Stimulated activated naive CD8-positive, alpha-beta T cell treated with anti-CD3 and anti-CD28 coated beads, Interleukin-15, amount 100 ng/mL, for 72 hours (primary cell): ENCODE results near the gene NMU.
"Not testable (repeated sequence)": the region's sequence is repeated elsewhere in the genome, so short reads cannot be mapped to it uniquely, and the experiment has no call there.

Experiments
- ATAC-seq: fragments of 150-1000 bp; cut with Tn5 transposase; 2 replicates; pipeline ENCODE4 v1.10.0; 2021; ENCODE audit warnings: mild to moderate bottlenecking, moderate library complexity
- DNase-seq, 2 donors: peaks; one replicate each; pipeline ENCODE4 v3.0.0; 2021 to 2022
- H3K27ac Mint-ChIP-seq, 2 donors: one replicate each; pipeline ENCODE4 v1.8.0; 2022; ENCODE audit warnings: mild to moderate bottlenecking in 2 of 2, mixed read lengths in 2 of 2, moderate library complexity in 2 of 2
- H3K27me3 Mint-ChIP-seq: one replicate; pipeline ENCODE4 v1.8.0; 2022; ENCODE audit warnings: mixed read lengths
- H3K4me1 Mint-ChIP-seq: one replicate; pipeline ENCODE4 v1.8.0; 2022; ENCODE audit warnings: mild to moderate bottlenecking, mixed read lengths
- H3K4me3 Mint-ChIP-seq, 2 donors: one replicate each; pipeline ENCODE4 v1.8.0; 2022; ENCODE audit warnings: mild to moderate bottlenecking in 2 of 2, mixed read lengths in 2 of 2, moderate library complexity in 1 of 2
- H3K9me3 Mint-ChIP-seq, 2 donors: one replicate each; pipeline ENCODE4 v1.8.0; 2022; ENCODE audit warnings: mixed read lengths in 2 of 2

The NMU gene

DNA sequence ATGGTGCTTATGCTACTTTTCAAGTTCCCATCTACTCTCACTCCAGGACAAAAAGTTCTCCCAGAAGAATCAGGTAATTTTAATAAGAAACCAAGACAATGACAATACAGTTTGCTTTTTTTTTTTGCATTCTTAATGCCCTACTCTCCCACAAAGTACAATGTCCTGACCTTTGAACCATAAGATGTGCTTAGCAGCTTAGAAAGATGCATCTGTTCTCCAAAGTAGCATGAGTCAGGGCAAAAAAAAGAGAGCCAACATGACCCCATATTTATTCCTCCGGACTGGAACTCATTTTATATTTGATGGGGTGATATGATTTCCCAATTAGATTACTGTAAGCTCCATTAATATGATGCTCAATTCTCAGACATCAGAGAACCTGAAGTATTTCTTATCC, 27.5 kb downstream of the NMU start:
- no peak for ATAC-seq
- H3K4me3 Mint-ChIP-seq: no peak overlapping the region
- no peak for DNase-seq
- no peak overlapping the region for H3K27ac Mint-ChIP-seq
- H3K9me3 Mint-ChIP-seq: no peaks in the 10 kb centered on the region
- no peaks in the 10 kb centered on the region for H3K4me1 Mint-ChIP-seq
- peaks cover 7% of the 10 kb centered on the region for H3K27me3 Mint-ChIP-seq

DNA sequence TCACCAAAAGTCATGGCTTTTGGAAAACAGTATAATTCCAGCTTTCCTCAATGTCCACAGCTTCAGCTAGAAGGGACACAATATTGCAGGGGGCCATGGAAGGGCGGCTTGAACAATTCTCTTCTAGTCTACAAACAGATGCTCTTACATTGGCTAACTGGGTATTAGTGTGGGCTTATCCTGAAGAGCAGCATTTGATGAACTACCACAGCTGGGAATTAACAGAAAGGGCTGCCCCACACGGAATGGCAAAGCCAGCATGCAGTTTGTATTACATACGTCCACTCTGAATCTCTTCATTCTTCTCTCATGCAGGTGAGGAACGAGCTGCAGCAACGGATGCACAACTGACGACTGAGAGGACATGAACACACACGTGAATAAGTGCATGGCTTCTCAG, 31.1 kb downstream of the NMU start:
- Mint-ChIP-seq H3K9me3 (no peaks in the 10 kb centered on the region), H3K27me3 (peaks cover 7% of the 10 kb centered on the region), H3K27ac (no peak overlapping the region), H3K4me3 (no peak overlapping the region), H3K4me1 (no peaks in the 10 kb centered on the region)
- ATAC-seq: no peak
- no peak for DNase-seq

DNA sequence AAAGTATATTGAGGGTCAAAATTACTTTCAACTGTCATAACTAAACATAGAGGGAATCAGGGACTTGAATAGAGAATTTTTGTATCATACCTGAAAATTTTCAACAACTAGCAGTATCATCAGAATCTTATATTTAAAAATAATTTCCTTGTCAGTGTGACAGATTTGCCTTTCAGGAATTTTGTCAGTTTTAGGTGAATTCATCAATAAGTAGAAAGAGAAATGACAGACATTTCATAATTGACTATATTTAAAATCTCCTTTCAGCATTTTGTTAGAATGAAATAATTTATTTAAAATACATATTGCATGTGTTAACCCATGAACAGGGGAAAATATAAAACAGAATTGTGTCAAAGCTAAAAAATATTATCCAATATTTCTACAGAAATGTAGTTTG, 35.5 kb downstream of the NMU start:
- H3K27ac Mint-ChIP-seq: no peak overlapping the region
- peaks cover 18% of the 10 kb centered on the region for H3K27me3 Mint-ChIP-seq
- no peak for DNase-seq
- no peaks in the 10 kb centered on the region for H3K4me1 Mint-ChIP-seq
- H3K9me3 Mint-ChIP-seq: no peaks in the 10 kb centered on the region
- no peak for ATAC-seq
- no peak overlapping the region for H3K4me3 Mint-ChIP-seq

DNA sequence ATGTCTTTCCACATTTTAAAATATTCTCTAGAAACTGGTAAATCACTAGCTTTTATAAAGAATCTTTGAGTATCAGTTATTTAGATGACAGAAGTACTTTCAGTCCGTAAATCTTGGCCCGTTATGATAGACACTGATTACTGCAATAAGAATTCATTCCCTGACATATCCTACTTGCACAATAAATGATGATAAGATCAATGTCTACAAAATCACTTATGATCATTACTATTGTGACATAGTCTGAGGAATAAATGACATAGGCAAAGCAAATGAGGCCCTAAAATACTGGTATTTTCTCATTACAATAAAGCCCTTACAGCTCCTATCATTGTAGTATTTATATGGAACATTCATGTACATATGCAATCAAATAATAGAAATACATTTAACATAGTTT, 37.5 kb downstream of the NMU start:
- Mint-ChIP-seq H3K4me3 (no peak overlapping the region), H3K27me3 (peaks cover 10% of the 10 kb centered on the region)

DNA sequence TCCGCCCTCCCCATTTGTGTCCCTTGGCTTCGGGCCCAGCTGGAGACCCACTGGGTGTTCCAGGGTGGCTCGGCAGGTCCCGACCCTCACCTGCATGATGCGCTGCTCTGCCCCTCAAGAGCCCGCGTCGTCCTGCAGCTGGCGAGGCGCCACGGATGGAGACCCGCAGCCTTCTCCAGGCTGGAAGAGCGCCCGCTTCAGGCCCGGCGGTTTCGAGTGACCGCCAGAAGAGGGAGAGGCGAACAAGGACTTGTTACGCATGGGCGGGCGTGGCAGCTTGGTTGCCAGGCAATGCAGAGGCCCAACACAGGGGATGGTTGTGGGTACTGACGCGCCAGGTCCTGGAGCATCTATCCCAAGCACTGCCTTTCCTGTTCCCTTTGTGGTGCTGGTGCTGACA, 44.1 kb downstream of the NMU start, which contains the start of gene PDCL2:
TSS of gene PDCL2 (minus strand) at position 232 of the 400 bp plus-strand sequence. CDS start at position 96, 136 bp downstream.
- ATAC-seq (no peak), DNase-seq (no peak)
- Mint-ChIP-seq H3K27me3 (peaks cover 10% of the 10 kb centered on the region), H3K4me3 (no peak within 1 kb of the TSS), H3K27ac (no peak within 1 kb of the TSS), H3K9me3 (peaks cover 0 to 7% of the 10 kb centered on the region in 2 donors), H3K4me1 (no peaks in the 10 kb centered on the region)

More for the DNA sequence above, 37.5 kb downstream of the NMU start:
- Mint-ChIP-seq H3K4me1 (no peaks in the 10 kb centered on the region), H3K27ac (no peak overlapping the region), H3K9me3 (no peaks in the 10 kb centered on the region)
- ATAC-seq (no peak), DNase-seq (no peak)

DNA sequence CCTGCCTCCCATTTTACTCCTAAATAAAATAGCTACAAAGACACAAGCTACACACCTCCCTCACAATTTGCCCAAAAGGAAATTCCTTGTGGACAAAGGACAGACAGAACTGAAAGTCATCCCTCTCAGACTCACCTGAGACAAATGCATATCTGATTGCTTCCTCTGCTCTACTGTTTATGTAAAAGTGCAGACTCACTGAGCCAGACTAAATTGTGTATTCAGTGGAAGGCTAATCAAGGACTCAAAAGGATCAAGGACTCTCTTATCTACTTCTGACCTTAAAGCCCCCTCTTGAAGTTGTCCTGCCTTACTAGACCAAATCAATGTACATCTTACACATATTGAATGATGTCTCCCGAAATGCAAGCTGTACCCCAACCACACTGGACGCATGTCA, 47.9 kb downstream of the NMU start:
- no peak for ATAC-seq
- no peak for DNase-seq
- no peak overlapping the region for H3K4me3 Mint-ChIP-seq
- peaks cover 17% of the 10 kb centered on the region for H3K27me3 Mint-ChIP-seq
- no peaks in the 10 kb centered on the region for H3K4me1 Mint-ChIP-seq
- no peak overlapping the region for H3K27ac Mint-ChIP-seq
- H3K9me3 Mint-ChIP-seq: peaks cover 0 to 15% of the 10 kb centered on the region in 2 donors

DNA sequence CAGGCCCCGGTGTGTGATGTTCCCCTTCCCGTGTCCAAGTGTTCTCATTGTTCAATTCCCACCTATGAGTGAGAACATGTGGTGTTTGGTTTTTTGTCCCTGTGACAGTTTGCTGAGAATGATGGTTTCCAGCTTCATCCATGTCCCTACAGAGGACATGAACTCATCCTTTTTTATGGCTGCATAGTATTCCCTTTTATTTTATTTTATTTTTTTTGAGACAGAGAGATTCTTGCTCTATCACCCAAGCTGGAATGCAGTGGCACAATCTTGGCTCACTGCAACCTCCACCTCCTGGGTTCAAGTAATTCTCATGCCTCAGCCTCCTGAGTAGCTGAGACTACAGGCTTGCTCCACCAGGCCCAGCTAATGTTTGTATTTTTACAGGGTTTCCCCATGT, 53.3 kb downstream of the NMU start:
- not testable (repeated sequence) for DNase-seq, H3K4me1 Mint-ChIP-seq, H3K4me3 Mint-ChIP-seq, ATAC-seq, H3K27ac Mint-ChIP-seq
- H3K27me3 Mint-ChIP-seq: peaks cover 29% of the 10 kb centered on the region
- peaks cover 0 to 10% of the 10 kb centered on the region in 2 donors for H3K9me3 Mint-ChIP-seq

DNA sequence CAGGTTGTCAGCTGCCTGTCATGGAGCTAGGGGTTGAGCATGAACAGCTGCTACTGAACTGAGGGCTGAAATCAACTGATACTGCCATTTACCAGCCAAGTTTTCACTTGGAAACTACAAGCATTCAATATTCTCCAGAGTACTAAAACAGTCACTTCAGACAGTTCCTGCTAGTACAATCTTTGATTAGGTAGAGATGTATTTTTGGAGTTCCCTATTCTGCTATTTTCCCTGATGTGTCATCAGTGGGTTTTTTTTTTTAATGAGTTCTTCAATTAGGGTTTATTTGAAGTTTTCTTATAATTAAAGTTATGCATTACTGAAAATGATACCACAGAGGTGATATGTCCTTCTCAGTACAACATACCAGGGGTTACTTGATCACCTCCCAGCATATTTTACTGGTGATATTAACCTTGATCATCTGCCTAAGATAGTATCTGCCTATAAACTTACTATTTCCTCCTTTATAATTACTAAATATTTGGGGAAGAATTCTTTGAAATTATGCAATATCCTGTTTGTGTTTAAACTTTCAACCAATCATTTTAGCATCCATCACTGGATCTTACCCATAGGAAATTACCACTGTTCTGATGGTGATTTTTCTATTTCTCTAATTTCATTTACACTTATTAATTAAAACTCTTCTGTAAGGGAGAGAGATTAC, 57.6 kb downstream of the NMU start:
- DNase-seq (no peak), ATAC-seq (no peak)
- no peak overlapping the region for H3K4me3 Mint-ChIP-seq
- H3K27ac Mint-ChIP-seq: no peak overlapping the region
- peaks cover 24% of the 10 kb centered on the region for H3K27me3 Mint-ChIP-seq
- H3K4me1 Mint-ChIP-seq: peaks cover 9% of the 10 kb centered on the region
- H3K9me3 Mint-ChIP-seq: peaks cover 8 to 17% of the 10 kb centered on the region in 2 donors

DNA sequence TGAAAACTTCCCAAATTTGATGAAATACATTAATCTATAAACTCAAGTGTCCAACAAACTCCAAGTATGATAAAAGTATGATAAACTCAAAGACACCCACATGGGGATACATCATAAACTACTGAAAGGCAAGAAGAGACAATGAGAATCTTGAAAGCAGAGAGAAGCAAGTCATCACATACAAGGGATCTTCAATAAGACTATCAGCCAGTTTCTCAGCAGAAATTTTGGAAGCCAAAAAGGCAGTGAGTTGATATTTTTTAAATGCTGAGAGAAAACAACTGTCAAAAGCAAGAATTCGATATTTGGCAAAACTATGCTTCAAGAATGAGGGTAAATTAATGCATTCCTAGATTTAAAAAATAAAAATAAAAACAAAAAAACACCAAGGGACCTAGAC, 60.6 kb downstream of the NMU start:
- Mint-ChIP-seq H3K4me1 (peaks cover 9% of the 10 kb centered on the region), H3K27me3 (peaks cover 8% of the 10 kb centered on the region)
- no peak for ATAC-seq

DNA sequence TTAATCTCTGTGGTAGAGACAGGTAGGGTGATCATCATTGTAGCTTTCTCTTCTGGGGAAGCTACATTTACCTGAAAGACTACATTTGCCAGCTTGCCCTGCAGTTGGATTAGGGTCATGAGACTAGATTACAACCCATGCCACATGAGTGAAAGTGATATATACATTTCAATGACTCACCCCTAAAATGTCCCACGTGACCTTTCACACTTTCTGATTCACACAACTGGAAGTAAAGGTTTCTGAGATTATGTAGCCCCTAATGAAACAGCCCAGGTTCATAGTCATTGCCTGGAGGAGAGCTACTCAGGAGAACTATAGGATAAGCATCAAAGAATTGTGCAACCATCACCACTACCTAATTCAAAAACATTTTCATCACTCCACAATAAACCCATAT, 61.8 kb downstream of the NMU start:
- Mint-ChIP-seq H3K27ac (no peak overlapping the region), H3K27me3 (peaks cover 2% of the 10 kb centered on the region), H3K9me3 (peaks cover 8 to 11% of the 10 kb centered on the region in 2 donors), H3K4me3 (no peak overlapping the region), H3K4me1 (peaks cover 9% of the 10 kb centered on the region)
- DNase-seq: no peak
- ATAC-seq: peak; percentile 89

More for the DNA sequence above, 60.6 kb downstream of the NMU start:
- DNase-seq: no peak
- peaks cover 8 to 11% of the 10 kb centered on the region in 2 donors for H3K9me3 Mint-ChIP-seq
- no peak overlapping the region for H3K27ac Mint-ChIP-seq
- no peak overlapping the region for H3K4me3 Mint-ChIP-seq

DNA sequence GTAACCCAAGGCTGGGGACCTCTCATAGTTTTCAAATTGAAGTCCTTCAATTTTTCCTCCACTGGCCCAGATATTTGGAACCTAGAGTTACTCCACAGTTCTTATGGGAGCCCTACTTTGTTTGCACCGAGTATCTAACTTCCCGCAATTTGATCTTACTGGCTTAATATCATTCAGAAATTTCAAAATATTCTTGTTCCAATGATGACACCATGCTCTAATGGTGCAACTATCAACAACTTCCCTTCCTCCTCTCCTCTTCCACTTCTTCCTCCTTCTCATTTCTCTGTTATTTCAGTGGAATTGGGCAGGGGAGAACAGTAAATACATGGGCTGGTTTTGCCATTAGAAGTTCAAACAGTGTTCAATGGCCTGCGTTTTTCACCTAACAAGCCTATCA, 64.3 kb downstream of the NMU start:
- DNase-seq: no peak
- Mint-ChIP-seq H3K4me3 (no peak overlapping the region), H3K27ac (no peak overlapping the region), H3K4me1 (peaks cover 9% of the 10 kb centered on the region), H3K27me3 (no peaks in the 10 kb centered on the region), H3K9me3 (peaks cover 8 to 11% of the 10 kb centered on the region in 2 donors)
- no peak for ATAC-seq

DNA sequence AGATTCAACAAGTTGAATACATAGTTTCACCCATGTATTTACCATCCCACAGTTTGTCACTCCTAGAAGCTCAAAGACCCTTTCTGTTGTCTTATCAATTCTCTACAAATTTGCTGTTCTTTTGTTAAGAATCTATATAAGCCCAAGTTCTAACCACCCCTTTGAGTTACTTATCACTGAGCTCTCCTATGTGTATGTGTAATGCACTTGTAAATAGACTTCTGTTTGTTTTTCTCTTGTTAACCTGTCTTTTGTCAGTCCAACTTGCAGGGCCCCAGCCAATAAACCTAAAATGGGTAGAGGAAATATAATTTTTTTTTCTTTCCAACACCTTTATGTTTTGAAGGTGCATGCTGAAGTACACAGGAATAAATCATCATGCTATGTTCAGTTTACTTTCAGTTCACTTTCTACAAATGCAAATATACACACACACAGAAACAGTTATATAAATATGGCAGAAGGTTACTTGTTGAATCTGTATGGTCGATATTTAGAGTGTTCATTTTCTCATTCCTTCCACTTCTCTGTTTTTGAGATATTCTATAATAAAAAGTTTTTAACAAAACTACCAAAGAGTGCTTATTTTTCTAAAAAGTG, 67.1 kb downstream of the NMU start:
- ATAC-seq (no peak), DNase-seq (no peak)
- Mint-ChIP-seq H3K27ac (no peak overlapping the region), H3K4me3 (no peak overlapping the region), H3K4me1 (peaks cover under 1% of the 10 kb centered on the region), H3K27me3 (no peaks in the 10 kb centered on the region), H3K9me3 (no peaks in the 10 kb centered on the region)

DNA sequence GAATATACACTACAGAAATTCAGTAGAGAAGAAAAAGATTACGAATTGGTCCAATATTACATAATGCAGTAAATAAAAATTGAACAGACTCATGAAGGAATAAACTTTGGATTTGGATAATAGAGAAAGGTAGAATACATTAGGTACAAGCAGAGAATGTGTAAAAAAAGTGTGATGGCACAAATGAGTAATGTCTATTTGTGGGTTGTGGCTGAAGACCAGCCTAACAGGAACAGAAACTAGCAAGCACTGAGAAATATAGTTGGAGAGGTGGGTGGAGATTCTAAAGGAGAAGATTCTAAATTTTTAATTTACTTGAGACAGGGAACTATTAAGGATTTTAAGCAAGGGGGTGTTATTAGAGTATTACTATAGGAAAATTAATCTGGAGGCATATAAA, 74.2 kb downstream of the NMU start:
- peaks cover 5 to 10% of the 10 kb centered on the region in 2 donors for H3K9me3 Mint-ChIP-seq
- H3K27ac Mint-ChIP-seq: no peak overlapping the region
- H3K4me1 Mint-ChIP-seq: peaks cover 24% of the 10 kb centered on the region
- ATAC-seq: peak; percentile 96
- no peak for DNase-seq
- H3K4me3 Mint-ChIP-seq: no peak overlapping the region
- peaks cover 30% of the 10 kb centered on the region for H3K27me3 Mint-ChIP-seq

DNA sequence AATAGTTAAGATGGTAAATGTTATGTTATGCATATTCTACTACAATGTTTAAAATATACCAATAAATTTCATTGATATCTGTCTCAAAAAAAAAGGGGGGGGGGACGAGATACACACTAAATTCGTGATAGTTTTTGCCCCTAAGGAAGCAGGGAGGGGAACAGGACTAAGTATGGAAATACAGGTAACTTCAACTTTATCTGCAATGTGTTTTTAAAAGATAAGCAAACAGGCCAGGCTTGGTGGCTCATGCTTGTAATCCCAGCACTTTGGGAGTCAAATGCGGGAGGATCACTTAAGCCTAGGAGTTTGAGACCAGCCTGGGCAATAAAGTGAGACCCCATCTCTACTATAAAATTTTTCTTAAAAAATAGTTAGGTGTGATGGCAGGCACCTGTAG, 76.0 kb downstream of the NMU start:
- ATAC-seq (no peak), DNase-seq (no peak)
- peaks cover 24% of the 10 kb centered on the region for H3K4me1 Mint-ChIP-seq
- H3K27me3 Mint-ChIP-seq: peaks cover 32% of the 10 kb centered on the region
- peaks cover 5 to 10% of the 10 kb centered on the region in 2 donors for H3K9me3 Mint-ChIP-seq
- H3K4me3 Mint-ChIP-seq: no peak overlapping the region
- no peak overlapping the region for H3K27ac Mint-ChIP-seq

DNA sequence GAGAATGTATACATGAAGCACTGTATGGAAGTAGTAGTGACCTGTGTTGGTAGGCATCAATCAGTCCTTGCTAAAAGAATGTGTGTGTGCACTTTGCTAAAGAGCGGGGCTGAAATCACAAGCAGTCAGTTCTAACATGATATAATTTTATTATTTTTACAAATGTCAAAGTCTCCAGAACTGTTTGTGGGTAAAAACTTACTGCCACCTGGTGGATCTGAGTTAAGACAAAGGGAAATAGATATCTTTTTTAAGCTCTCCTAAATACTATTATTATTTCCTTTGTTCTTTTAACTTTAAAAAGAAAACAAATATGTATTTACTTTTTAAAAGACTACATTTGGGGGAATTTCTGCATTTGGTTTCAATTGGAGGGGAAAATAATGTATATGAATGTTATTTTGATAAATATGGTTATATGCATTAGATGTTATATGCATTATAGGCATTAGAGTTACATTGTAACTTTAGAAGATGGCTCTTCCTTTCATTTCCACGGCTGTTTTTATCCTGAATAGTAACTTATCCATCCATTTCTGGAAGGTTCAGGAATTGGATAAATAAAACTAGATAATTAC, 81.6 kb downstream of the NMU start:
- H3K9me3 Mint-ChIP-seq: peaks cover 5 to 10% of the 10 kb centered on the region in 2 donors
- peaks cover 22% of the 10 kb centered on the region for H3K27me3 Mint-ChIP-seq
- H3K27ac Mint-ChIP-seq: no peak overlapping the region
- H3K4me1 Mint-ChIP-seq: peaks cover 20% of the 10 kb centered on the region
- no peak for ATAC-seq
- no peak overlapping the region for H3K4me3 Mint-ChIP-seq
- DNase-seq: no peak

DNA sequence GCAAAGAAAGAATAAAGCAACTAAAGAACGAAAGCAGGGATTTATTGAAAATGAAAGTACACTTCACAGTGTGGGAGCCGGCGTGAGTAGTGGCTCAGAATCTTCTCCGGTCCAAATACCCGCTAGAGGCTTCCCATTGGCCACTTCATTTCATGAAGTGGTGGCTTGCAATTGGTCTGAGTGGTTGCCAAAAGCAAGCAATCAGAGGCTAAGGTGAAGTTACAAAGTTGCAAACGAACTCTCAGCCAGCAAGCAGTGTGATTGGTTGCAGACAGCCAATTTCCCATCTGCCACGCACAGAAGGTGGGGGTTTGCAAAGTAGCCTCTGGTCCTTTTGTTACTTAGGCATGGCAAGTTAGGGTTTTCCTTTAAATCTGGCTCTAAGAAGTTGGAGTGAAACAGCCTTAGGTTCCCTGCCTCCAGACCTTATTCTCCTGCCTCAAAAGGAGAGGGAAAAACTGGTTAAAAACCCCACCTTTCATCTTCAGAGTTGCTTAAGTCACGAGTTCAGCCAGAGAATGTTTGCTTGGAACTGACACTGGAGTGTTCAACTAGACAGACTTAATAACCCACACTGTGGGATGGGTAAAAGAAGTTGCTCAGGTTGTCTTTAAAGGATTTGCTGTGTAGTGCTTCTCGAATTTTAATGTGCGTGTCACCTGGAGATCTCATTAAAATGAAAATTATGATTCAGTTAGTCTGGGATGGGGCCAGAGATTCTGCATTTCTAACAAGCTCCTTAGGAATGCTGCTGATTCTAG, 82.5 kb downstream of the NMU start:
- Mint-ChIP-seq H3K27ac (no peak overlapping the region), H3K4me1 (peaks cover 29% of the 10 kb centered on the region), H3K4me3 (no peak overlapping the region), H3K9me3 (peaks cover 5 to 6% of the 10 kb centered on the region in 2 donors), H3K27me3 (peaks cover 25% of the 10 kb centered on the region)
- ATAC-seq: no peak
- no peak for DNase-seq
